GM18907 (cell line): Measurements from ENCODE around the gene CNGB1.
A peak's percentile ranks its signal among the peaks of the same experiment; 100 is the strongest.
"Not testable (repeated sequence)": the region's sequence is repeated elsewhere in the genome, so short reads cannot be mapped to it uniquely, and the experiment has no call there.

Experiments
- ATAC-seq: cut with Tn5 transposase; IDR thresholded peaks from one replicate; pipeline ENCODE4 v1.9.1; 2021; ENCODE audit warnings: mild to moderate bottlenecking, moderate library complexity; ENCODE audit not compliant: unreplicated experiment

The CNGB1 gene

DNA sequence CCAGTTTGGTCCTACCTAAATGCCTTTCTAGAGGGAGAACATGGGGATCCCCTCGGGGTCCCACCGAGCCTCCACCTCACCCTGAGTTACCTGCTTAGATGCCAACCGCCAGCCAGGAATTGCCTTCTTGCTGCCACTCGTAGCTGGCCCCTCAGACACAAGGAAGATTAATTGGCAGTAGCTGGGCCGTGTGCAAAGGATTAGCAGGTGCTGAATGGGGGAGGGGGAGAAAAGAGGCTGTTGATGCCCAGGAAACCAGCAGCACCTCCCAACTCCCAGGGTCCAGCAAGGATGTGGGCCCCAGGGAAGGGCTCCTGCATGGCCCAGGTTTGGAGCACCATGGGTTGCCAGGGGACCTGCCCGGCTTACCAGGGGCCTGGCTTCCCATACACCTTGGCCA lies at the start of gene CNGB1:
CNGB1 (minus strand) TSS at position 159 of the 400 bp plus-strand sequence. CDS start 3,842 bp downstream, outside the sequence.
- ATAC-seq = no peak

- ATAC-seq = no peak
Observed at GRCh38 chr16:58019866-58020538, 49.1 kb upstream of the CNGB1 start.

- no peak for ATAC-seq
Observed at GRCh38 chr16:58018803-58019202, 47.9 kb upstream of the CNGB1 start.

GRCh38 chr16:58016840-58017446 lies 46.0 kb upstream of the CNGB1 start:
- no peak for ATAC-seq

- ATAC-seq = no peak
Observed at GRCh38 chr16:58013201-58013956, 42.5 kb upstream of the CNGB1 start.

GRCh38 chr16:58012481-58012880 lies 41.6 kb upstream of the CNGB1 start:
- ATAC-seq = no peak

GRCh38 chr16:58011652-58012051 lies 40.7 kb upstream of the CNGB1 start:
- ATAC-seq = no peak

DNA sequence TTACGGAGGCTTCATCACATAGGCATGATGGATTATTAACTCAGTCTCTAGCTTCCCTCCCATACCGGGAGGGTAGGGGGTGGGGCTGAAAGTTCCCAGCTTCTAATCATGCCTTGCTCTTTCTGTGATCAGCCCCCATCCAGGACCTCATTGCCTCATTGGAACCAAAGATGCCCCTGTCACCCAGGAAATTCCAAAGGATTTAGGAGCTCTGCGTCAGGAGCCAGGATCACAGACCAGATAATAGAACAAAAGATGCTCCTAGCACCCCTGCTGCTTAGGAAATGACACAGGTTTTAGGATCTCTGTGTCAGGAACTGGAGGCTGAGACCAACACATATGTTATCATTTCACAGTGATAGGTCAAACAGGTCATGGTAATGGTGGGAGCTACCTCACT lies 40.0 kb upstream of the CNGB1 start:
- no peak for ATAC-seq

- ATAC-seq = no peak
Observed at GRCh38 chr16:58009856-58010416, 39.0 kb upstream of the CNGB1 start.

DNA sequence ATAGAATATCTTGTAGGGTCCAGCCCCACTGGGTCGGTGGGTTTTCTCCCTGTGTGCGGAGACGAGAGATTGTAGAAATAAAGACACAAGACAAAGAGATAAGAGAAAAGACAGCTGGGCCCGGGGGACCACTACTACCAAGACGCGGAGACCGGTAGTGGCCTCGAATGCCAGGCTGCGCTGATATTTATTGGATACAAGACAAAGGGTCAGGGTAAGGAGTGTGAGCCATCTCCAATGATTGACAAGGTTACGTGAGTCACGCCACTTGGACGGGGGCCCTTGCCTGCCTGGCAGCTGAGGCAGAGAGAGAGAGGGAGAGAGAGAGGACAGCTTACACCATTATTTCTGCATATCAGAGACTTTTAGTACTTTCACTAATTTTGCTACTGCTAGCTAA lies 33.8 kb upstream of the CNGB1 start:
- not testable (repeated sequence) for ATAC-seq

GRCh38 chr16:58002936-58003335 lies 32.0 kb upstream of the CNGB1 start:
- no peak for ATAC-seq

GRCh38 chr16:58002416-58002800 lies 31.5 kb upstream of the CNGB1 start:
- no peak for ATAC-seq

- no peak for ATAC-seq
Observed at GRCh38 chr16:58001781-58002415, 31.0 kb upstream of the CNGB1 start.

- ATAC-seq = peak; percentile 83
Observed at GRCh38 chr16:58000706-58001676, 30.1 kb upstream of the CNGB1 start, which contains the start of gene USB1. USB1 (plus strand) TSS chr16:58001407; CDS start chr16:58001484, 77 bp downstream.

DNA sequence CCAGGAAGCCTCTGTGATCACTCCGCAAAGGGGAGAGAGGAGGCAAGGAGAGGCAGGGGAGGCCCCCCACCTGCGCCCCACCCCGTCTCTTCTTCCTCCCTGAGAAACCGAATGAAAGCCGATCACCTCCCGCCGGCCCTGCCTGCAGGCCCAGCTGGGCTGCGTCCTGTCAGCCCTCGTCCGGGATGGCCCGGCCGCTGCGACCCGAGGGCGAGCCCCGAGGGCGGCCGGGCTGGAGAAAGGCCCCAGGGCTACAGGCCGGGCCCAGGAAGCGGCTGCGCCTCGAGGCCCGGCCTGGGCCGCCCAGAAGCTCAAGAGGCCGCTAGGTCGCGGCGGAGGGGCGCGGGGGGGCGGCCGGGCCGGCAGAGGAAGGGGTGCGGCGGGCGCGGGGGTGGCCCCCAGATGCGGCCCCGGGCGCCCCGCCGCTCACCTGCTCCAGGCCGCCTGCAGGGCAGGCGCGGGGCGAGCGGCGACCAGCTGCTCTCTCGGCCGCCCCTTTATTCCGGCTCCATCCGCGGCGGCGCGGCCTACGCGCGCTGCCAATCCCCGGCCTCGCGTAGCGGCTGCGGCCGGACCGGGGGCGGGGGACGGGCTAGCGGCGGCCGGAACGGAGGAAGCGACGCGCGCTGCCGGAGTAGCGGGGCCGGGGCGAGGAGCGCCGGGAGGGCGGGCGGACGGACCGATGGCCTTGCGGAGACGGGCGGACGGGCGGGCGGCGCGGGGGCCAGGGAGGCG lies 29.2 kb upstream of the CNGB1 start, which contains the start of gene ZNF319:
ZNF319 (minus strand) TSS at position 702 of the 735 bp plus-strand sequence. CDS start 2,407 bp downstream, outside the sequence.
- ATAC-seq = peak; percentile 23

- no peak for ATAC-seq
Observed at GRCh38 chr16:57999366-57999970, 28.5 kb upstream of the CNGB1 start.

GRCh38 chr16:57998992-57999365 lies 28.1 kb upstream of the CNGB1 start:
- no peak for ATAC-seq

DNA sequence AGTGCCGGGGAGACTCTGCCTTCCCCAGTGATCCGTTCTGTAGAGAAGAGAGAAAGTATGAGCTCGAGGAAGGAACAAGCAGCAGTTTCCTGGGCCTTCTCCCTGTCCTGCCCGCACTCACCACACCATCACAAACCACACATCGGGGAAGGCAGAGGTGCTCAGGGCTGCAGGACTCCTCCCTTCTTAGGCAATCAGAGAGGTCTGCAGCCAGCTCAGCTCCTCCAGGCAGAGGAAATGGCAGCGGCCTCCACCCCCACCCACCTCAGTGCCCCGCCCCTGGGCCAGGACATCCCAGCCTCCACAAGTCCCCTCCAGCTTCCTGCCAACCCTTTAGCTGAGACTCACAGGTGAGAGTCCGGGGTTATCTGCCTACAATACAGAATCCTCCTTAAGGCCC lies 27.6 kb upstream of the CNGB1 start:
- ATAC-seq = no peak
